Measurements from ENCODE around the gene UBE2D4. TPM values are rescaled to one million over a fixed set of nuclear protein-coding genes. Genes with fewer than 3 reads are reported as not detected.

UBE2D4 gene
- total RNA-seq, 1 donor from 2014 or later, result 13.9 TPM

GRCh38 chr7:43877968-43878864, 48.0 kb upstream of the UBE2D4 start:
- no peak overlapping the region for H3K4me3 Mint-ChIP-seq (ENCODE audit: unreplicated experiment)
- H3K27ac ChIP-seq (ENCODE audit: low read depth, low read length), result peak overlapping the region; percentile 73
- peaks cover 33% of the 10 kb centered on the region for H3K36me3 Mint-ChIP-seq (ENCODE audit: low read depth, unreplicated experiment)
- no peaks in the 10 kb centered on the region for H3K27me3 Mint-ChIP-seq (ENCODE audit: low read depth, unreplicated experiment)
- no peak for FAIRE-seq
- no peak for DNase-seq (ENCODE audit: low read depth)
- H3K9me3 ChIP-seq (ENCODE audit: insufficient read depth, low read depth, low read length), result no peaks in the 10 kb centered on the region
- peaks cover 16% of the 10 kb centered on the region for H3K79me2 ChIP-seq (ENCODE audit: insufficient read depth, low read length)
- TF ChIP-seq EZH2 (IDR thresholded peaks at IDR 0.05; ENCODE audit: insufficient read depth, low read length), result no peak
- no peaks in the 10 kb centered on the region for H4K20me1 ChIP-seq (ENCODE audit: insufficient read depth, low read length)
- H3K27me3 ChIP-seq (ENCODE audit: insufficient read depth, low read length), result no peaks in the 10 kb centered on the region
- H2AFZ ChIP-seq (ENCODE audit: low read depth, low read length), result no peak overlapping the region
- H3K4me3 ChIP-seq (ENCODE audit: insufficient read depth, low read depth, low read length), result no peak overlapping the region
- H3K36me3 ChIP-seq (ENCODE audit: insufficient read depth, low read length), result peaks cover 26% of the 10 kb centered on the region
- peaks cover 3% of the 10 kb centered on the region for H3K9me3 Mint-ChIP-seq (ENCODE audit: unreplicated experiment)
- no peak overlapping the region for H3K9ac ChIP-seq (ENCODE audit: low read length)
- H3K4me1 ChIP-seq (ENCODE audit: insufficient read depth, low read length), result peaks cover 25% of the 10 kb centered on the region
- no peak overlapping the region for H3K27ac Mint-ChIP-seq (ENCODE audit: unreplicated experiment)
- peak overlapping the region; percentile 40 for H3K4me2 ChIP-seq (ENCODE audit: low read length)
- peaks cover 13% of the 10 kb centered on the region for H3K4me1 Mint-ChIP-seq (ENCODE audit: low read depth, unreplicated experiment)

- peak overlapping the region; percentile 73 for H3K27ac ChIP-seq (ENCODE audit: low read depth, low read length)
- H3K4me2 ChIP-seq (ENCODE audit: low read length), result peak overlapping the region; percentile 40
- no peak overlapping the region for H2AFZ ChIP-seq (ENCODE audit: low read depth, low read length)
- Mint-ChIP-seq H3K4me1 (ENCODE audit: low read depth, unreplicated experiment) (peaks cover 11% of the 10 kb centered on the region), H3K9me3 (ENCODE audit: unreplicated experiment) (peaks cover 3% of the 10 kb centered on the region), H3K27me3 (ENCODE audit: low read depth, unreplicated experiment) (no peaks in the 10 kb centered on the region), H3K4me3 (ENCODE audit: unreplicated experiment) (no peak overlapping the region), H3K27ac (ENCODE audit: unreplicated experiment) (peak overlapping the region; percentile 50), H3K36me3 (ENCODE audit: low read depth, unreplicated experiment) (peaks cover 35% of the 10 kb centered on the region)
- no peaks in the 10 kb centered on the region for H3K27me3 ChIP-seq (ENCODE audit: insufficient read depth, low read length)
- no peaks in the 10 kb centered on the region for H3K9me3 ChIP-seq (ENCODE audit: insufficient read depth, low read depth, low read length)
- H3K4me3 ChIP-seq (ENCODE audit: insufficient read depth, low read depth, low read length), result no peak overlapping the region
- peak overlapping the region; percentile 51 for H3K9ac ChIP-seq (ENCODE audit: low read length)
- peaks cover 16% of the 10 kb centered on the region for H3K79me2 ChIP-seq (ENCODE audit: insufficient read depth, low read length)
- TF ChIP-seq CTCF (IDR thresholded peaks at IDR 0.05; ENCODE audit: insufficient read depth, low read depth, low read length), result no peak
- no peak for TF ChIP-seq EZH2 (IDR thresholded peaks at IDR 0.05; ENCODE audit: insufficient read depth, low read length)
- peak; percentile 66 for DNase-seq (ENCODE audit: low read depth)
- FAIRE-seq, result no peak
- H3K36me3 ChIP-seq (ENCODE audit: insufficient read depth, low read length), result peaks cover 26% of the 10 kb centered on the region
- no peaks in the 10 kb centered on the region for H4K20me1 ChIP-seq (ENCODE audit: insufficient read depth, low read length)
- peaks cover 19% of the 10 kb centered on the region for H3K4me1 ChIP-seq (ENCODE audit: insufficient read depth, low read length)
Measured at GRCh38 chr7:43878867-43879266, 47.4 kb upstream of the UBE2D4 start.

GRCh38 chr7:43879477-43879876, 46.8 kb upstream of the UBE2D4 start:
- H3K4me2 ChIP-seq (ENCODE audit: low read length), result peak overlapping the region; percentile 40
- peak; percentile 81 for DNase-seq (ENCODE audit: low read depth)
- Mint-ChIP-seq H3K9me3 (ENCODE audit: unreplicated experiment) (peaks cover 3% of the 10 kb centered on the region), H3K4me3 (ENCODE audit: unreplicated experiment) (no peak overlapping the region), H3K4me1 (ENCODE audit: low read depth, unreplicated experiment) (peaks cover 11% of the 10 kb centered on the region), H3K36me3 (ENCODE audit: low read depth, unreplicated experiment) (peaks cover 40% of the 10 kb centered on the region), H3K27ac (ENCODE audit: unreplicated experiment) (no peak overlapping the region), H3K27me3 (ENCODE audit: low read depth, unreplicated experiment) (no peaks in the 10 kb centered on the region)
- peak overlapping the region; percentile 73 for H3K27ac ChIP-seq (ENCODE audit: low read depth, low read length)
- H3K36me3 ChIP-seq (ENCODE audit: insufficient read depth, low read length), result peaks cover 29% of the 10 kb centered on the region
- H4K20me1 ChIP-seq (ENCODE audit: insufficient read depth, low read length), result no peaks in the 10 kb centered on the region
- TF ChIP-seq EZH2 (IDR thresholded peaks at IDR 0.05; ENCODE audit: insufficient read depth, low read length), result no peak
- TF ChIP-seq CTCF (IDR thresholded peaks at IDR 0.05; ENCODE audit: insufficient read depth, low read depth, low read length), result no peak
- no peaks in the 10 kb centered on the region for H3K27me3 ChIP-seq (ENCODE audit: insufficient read depth, low read length)
- H3K4me3 ChIP-seq (ENCODE audit: insufficient read depth, low read depth, low read length), result no peak overlapping the region
- no peaks in the 10 kb centered on the region for H3K9me3 ChIP-seq (ENCODE audit: insufficient read depth, low read depth, low read length)
- H3K4me1 ChIP-seq (ENCODE audit: insufficient read depth, low read length), result peaks cover 19% of the 10 kb centered on the region
- H3K79me2 ChIP-seq (ENCODE audit: insufficient read depth, low read length), result peaks cover 21% of the 10 kb centered on the region
- no peak for FAIRE-seq
- H2AFZ ChIP-seq (ENCODE audit: low read depth, low read length), result no peak overlapping the region
- peak overlapping the region; percentile 51 for H3K9ac ChIP-seq (ENCODE audit: low read length)
